Mesendoderm (in vitro differentiated cells): Measurements from ENCODE around the gene S100A13.
A peak's percentile ranks its signal among the peaks of the same experiment; 100 is the strongest.
"Not testable (repeated sequence)": the region's sequence is repeated elsewhere in the genome, so short reads cannot be mapped to it uniquely, and the experiment has no call there.

Experiments used
- DNase-seq: peaks from one replicate; pipeline ENCODE4 v3.0.0; 2013
- H2AK5ac ChIP-seq: 2 replicates; pipeline ENCODE4 v1.6.1; 2013; ENCODE audit warnings: low read length, inconsistent platforms
- H2BK120ac ChIP-seq: 2 replicates; pipeline ENCODE4 v1.6.1; 2013; ENCODE audit warnings: low read depth, mild to moderate bottlenecking, low read length, moderate library complexity, mixed read lengths
- H2BK15ac ChIP-seq: replicated peaks from 2 replicates; pipeline ENCODE4 v1.6.1; 2013; ENCODE audit warnings: low read depth, mild to moderate bottlenecking, moderate library complexity
- H2BK5ac ChIP-seq: 2 replicates; pipeline ENCODE4 v1.6.1; 2013; ENCODE audit warnings: low read length, inconsistent platforms
- H3K18ac ChIP-seq: 2 replicates; pipeline ENCODE4 v1.6.1; 2013; ENCODE audit warnings: mild to moderate bottlenecking, low read length, mixed read lengths
- H3K23ac ChIP-seq: one replicate; pipeline ENCODE4 v1.6.1; 2013; ENCODE audit warnings: low read length
- H3K27ac ChIP-seq: 2 replicates; pipeline ENCODE4 v1.5.1; 2013; ENCODE audit warnings: low read depth, mild to moderate bottlenecking, inconsistent platforms, low read length, moderate library complexity
- H3K27me3 ChIP-seq: 2 replicates; pipeline ENCODE4 v1.6.1; 2013; ENCODE audit warnings: low read length, control low read depth, mild to moderate bottlenecking, inconsistent platforms; ENCODE audit not compliant: insufficient read depth, poor library complexity
- H3K36me3 ChIP-seq: 2 replicates; pipeline ENCODE4 v1.6.1; 2013; ENCODE audit warnings: low read length, inconsistent platforms; ENCODE audit not compliant: control insufficient read depth, insufficient read depth
- H3K4ac ChIP-seq: one replicate; pipeline ENCODE4 v1.6.1; 2013; ENCODE audit warnings: low read depth, mild to moderate bottlenecking, low read length, moderate library complexity
- H3K4me1 ChIP-seq: 2 replicates; pipeline ENCODE4 v1.6.1; 2013; ENCODE audit warnings: low read depth, low read length, inconsistent platforms; ENCODE audit not compliant: control insufficient read depth
- H3K4me2 ChIP-seq: 2 replicates; pipeline ENCODE4 v1.6.1; 2013; ENCODE audit warnings: low read length
- H3K4me3 ChIP-seq: 2 replicates; pipeline ENCODE4 v1.5.1; 2013; ENCODE audit warnings: mild to moderate bottlenecking, low read length
- H3K56ac ChIP-seq: one replicate; pipeline ENCODE4 v1.6.1; 2013; ENCODE audit warnings: low read length
- H3K79me1 ChIP-seq: 2 replicates; pipeline ENCODE4 v1.6.1; 2013; ENCODE audit warnings: low read length, inconsistent platforms
- H3K79me2 ChIP-seq: 2 replicates; pipeline ENCODE4 v1.6.1; 2013; ENCODE audit warnings: mild to moderate bottlenecking, low read length; ENCODE audit not compliant: control insufficient read depth, insufficient read depth
- H3K9ac ChIP-seq: 2 replicates; pipeline ENCODE4 v1.6.1; 2013; ENCODE audit warnings: low read length, inconsistent platforms
- H4K5ac ChIP-seq: one replicate; pipeline ENCODE4 v1.6.1; 2013; ENCODE audit warnings: low read length
- H4K8ac ChIP-seq: one replicate; pipeline ENCODE4 v1.6.1; 2013; ENCODE audit warnings: low read depth, mild to moderate bottlenecking, control low read depth, low read length, moderate library complexity
- WGBS: extraction: QIAGEN DNeasy Blood & Tissue Kit; methylation state at CpG from one replicate; pipeline ENCODE4 v1.1.7; 2013; ENCODE audit warnings: low lambda C conversion rate, missing lambda C conversion rate; ENCODE audit not compliant: insufficient coverage; ENCODE audit errors: extremely low coverage; 5-methylcytosine and 5-hydroxymethylcytosine counted together

The S100A13 gene

DNA sequence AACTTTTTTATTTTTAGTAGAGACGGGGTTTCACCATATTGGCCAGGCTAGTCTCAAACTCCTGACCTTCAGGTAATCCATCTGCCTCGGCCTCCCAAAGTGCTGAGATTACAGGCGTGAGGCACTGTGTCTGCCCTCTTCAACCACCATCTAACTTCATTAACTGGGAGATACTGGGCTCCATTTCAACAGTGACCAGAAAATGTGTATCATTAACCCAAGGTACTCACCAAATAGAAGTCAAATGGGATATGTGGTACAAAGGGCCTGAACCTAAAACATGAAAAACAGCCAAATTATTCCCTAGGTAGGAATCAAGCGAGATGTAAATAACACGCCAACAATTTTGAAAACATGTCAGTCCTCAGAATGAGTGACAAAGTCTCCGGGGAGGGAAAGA lies 42.3 kb upstream of the S100A13 start:
- Histone ChIP-seq H3K27ac (no peak overlapping the region), H3K36me3 (peaks cover 15% of the 10 kb centered on the region)
- no CpG with 5 or more reads among the region's 6 CpGs for WGBS

DNA sequence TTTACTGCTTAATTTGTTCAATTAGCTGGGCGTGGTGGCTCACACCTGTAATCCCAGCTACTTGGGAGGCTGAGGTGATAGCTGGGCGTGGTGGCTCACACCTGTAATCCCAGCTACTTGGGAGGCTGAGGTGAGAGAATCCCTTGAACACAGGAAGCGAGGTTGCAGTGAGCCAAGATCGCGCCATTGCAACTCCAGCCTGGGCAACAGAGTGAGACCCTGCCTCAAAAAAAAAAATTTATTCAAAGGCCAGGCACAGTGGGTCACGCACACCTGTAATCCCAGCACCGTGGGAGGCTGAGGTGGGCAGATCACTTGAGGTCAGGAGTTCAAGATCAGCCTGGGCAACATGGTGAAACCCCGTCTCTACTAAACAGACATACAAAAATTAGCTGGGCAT lies 41.4 kb upstream of the S100A13 start:
- not testable (repeated sequence) for H3K4me1 ChIP-seq, H2AK5ac ChIP-seq, H2BK5ac ChIP-seq, DNase-seq, H3K27ac ChIP-seq, H2BK15ac ChIP-seq, H3K18ac ChIP-seq, H3K4me2 ChIP-seq, H3K23ac ChIP-seq, H4K5ac ChIP-seq, H3K79me1 ChIP-seq, H3K4ac ChIP-seq, H3K4me3 ChIP-seq, H3K9ac ChIP-seq, H3K27me3 ChIP-seq, H3K56ac ChIP-seq, H2BK120ac ChIP-seq, H4K8ac ChIP-seq
- Histone ChIP-seq H3K36me3 (peaks cover 18% of the 10 kb centered on the region), H3K79me2 (peaks cover 28% of the 10 kb centered on the region)
- WGBS, result no CpG with 5 or more reads among the region's 8 CpGs

More for the DNA sequence above, 42.3 kb upstream of the S100A13 start:
- peaks cover 8% of the 10 kb centered on the region for H3K79me1 ChIP-seq
- H2BK15ac ChIP-seq, result no peak overlapping the region
- H3K23ac ChIP-seq, result no peak overlapping the region
- no peak overlapping the region for H4K8ac ChIP-seq
- peak overlapping the region; percentile 97 for H3K4me3 ChIP-seq
- no peak overlapping the region for H3K4ac ChIP-seq
- no peaks in the 10 kb centered on the region for H3K27me3 ChIP-seq
- no peak overlapping the region for H2AK5ac ChIP-seq
- no peak overlapping the region for H2BK120ac ChIP-seq
- H3K9ac ChIP-seq, result peak overlapping the region; percentile 96
- H4K5ac ChIP-seq, result no peak overlapping the region
- no peaks in the 10 kb centered on the region for H3K4me1 ChIP-seq
- peak overlapping the region; percentile 85 for H3K56ac ChIP-seq
- peaks cover 28% of the 10 kb centered on the region for H3K79me2 ChIP-seq
- no peak for DNase-seq
- H3K4me2 ChIP-seq, result peak overlapping the region; percentile 77
- H3K18ac ChIP-seq, result no peak overlapping the region
- no peak overlapping the region for H2BK5ac ChIP-seq

DNA sequence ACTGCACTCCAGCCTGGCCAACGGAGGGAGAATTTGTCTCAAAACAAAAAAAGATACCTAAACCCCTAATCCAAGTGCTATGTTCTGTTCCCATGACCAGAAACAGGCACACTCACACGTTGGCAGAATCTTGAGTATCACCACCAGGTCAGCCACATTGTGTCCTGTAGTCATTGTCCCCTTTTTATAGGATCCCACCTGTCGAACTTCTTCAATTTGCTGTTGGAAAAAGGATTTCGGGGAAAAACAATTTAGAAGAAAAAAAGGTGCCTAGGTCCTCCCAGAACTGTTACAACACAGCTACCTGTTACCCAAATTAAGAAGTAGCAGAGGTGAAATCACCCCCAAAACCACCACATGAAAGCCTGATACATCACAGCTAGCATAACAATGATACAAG lies 40.1 kb upstream of the S100A13 start:
- Histone ChIP-seq H2BK15ac (no peak overlapping the region), H3K79me1 (peaks cover 8% of the 10 kb centered on the region), H3K4ac (no peak overlapping the region), H3K4me2 (no peak overlapping the region), H3K27me3 (no peaks in the 10 kb centered on the region), H3K4me1 (no peaks in the 10 kb centered on the region), H2BK5ac (no peak overlapping the region), H4K8ac (no peak overlapping the region), H3K79me2 (peaks cover 28% of the 10 kb centered on the region), H3K36me3 (peaks cover 22% of the 10 kb centered on the region), H3K27ac (no peak overlapping the region), H2AK5ac (no peak overlapping the region), H2BK120ac (no peak overlapping the region), H4K5ac (no peak overlapping the region), H3K4me3 (no peak overlapping the region), H3K18ac (no peak overlapping the region), H3K23ac (no peak overlapping the region), H3K56ac (no peak overlapping the region), H3K9ac (no peak overlapping the region)
- WGBS, result no CpG with 5 or more reads among the region's 4 CpGs
- no peak for DNase-seq

DNA sequence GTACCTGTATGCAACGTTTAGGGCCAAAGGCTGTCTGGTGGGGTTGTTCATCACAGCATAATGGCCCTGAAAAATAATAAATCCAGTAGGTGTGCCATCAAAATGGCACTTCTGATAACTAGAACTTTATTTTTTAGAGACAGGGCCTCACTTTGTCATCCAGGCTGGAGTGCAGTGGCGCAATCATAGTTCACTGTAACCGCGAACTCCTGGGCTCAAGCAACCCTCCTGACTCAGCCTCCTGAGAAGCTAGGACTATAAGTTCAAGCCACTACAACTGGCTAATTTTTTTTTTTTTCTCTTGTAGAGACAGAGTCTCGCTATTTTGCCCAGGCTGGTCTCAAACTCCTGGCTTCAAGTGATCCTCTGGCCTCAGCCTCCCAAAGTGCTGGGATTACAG lies 35.9 kb upstream of the S100A13 start:
- Histone ChIP-seq H4K5ac (no peak overlapping the region), H3K27me3 (no peaks in the 10 kb centered on the region), H4K8ac (no peak overlapping the region), H3K23ac (no peak overlapping the region), H3K36me3 (peaks cover 24% of the 10 kb centered on the region), H3K27ac (no peak overlapping the region), H2AK5ac (no peak overlapping the region), H2BK5ac (no peak overlapping the region), H3K79me2 (peaks cover 9% of the 10 kb centered on the region), H3K56ac (no peak overlapping the region), H3K4me2 (no peak overlapping the region), H3K9ac (no peak overlapping the region), H2BK15ac (no peak overlapping the region), H2BK120ac (no peak overlapping the region), H3K4ac (no peak overlapping the region), H3K4me1 (peaks cover 3% of the 10 kb centered on the region), H3K4me3 (no peak overlapping the region), H3K79me1 (peaks cover 8% of the 10 kb centered on the region), H3K18ac (no peak overlapping the region)
- DNase-seq, result no peak
- WGBS, result no CpG with 5 or more reads among the region's 5 CpGs

DNA sequence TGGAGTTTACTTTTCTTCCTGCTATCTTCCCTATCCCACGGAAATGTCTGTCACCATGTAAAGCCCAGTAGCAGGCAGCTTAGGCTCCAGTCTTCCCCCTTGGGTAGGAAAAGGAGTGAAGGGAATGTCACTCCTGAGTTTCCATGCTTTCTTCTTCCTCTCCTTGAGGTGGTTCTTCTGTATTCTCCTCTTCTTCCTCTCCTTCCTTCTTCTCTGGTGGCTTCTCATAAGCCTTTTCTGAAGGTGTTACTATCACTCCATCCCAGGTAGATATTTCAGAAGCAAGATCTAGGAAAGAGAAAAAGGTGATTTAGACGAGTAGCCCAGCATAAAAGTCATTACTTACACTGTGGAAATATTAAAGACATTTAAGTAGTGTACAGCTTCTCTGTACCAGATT lies 35.0 kb upstream of the S100A13 start:
- Histone ChIP-seq H3K4ac (no peak overlapping the region), H2BK5ac (no peak overlapping the region), H3K79me1 (peaks cover 6% of the 10 kb centered on the region), H3K4me3 (no peak overlapping the region), H3K36me3 (peaks cover 20% of the 10 kb centered on the region), H3K27me3 (no peaks in the 10 kb centered on the region), H3K18ac (no peak overlapping the region), H3K4me2 (no peak overlapping the region), H4K8ac (no peak overlapping the region), H2BK15ac (no peak overlapping the region), H4K5ac (no peak overlapping the region), H3K27ac (no peak overlapping the region), H3K4me1 (peaks cover 3% of the 10 kb centered on the region), H2BK120ac (no peak overlapping the region), H3K79me2 (peaks cover 5% of the 10 kb centered on the region), H3K56ac (no peak overlapping the region), H3K23ac (no peak overlapping the region), H3K9ac (no peak overlapping the region), H2AK5ac (no peak overlapping the region)
- WGBS, result no CpG with 5 or more reads among the region's 2 CpGs
- DNase-seq, result no peak

DNA sequence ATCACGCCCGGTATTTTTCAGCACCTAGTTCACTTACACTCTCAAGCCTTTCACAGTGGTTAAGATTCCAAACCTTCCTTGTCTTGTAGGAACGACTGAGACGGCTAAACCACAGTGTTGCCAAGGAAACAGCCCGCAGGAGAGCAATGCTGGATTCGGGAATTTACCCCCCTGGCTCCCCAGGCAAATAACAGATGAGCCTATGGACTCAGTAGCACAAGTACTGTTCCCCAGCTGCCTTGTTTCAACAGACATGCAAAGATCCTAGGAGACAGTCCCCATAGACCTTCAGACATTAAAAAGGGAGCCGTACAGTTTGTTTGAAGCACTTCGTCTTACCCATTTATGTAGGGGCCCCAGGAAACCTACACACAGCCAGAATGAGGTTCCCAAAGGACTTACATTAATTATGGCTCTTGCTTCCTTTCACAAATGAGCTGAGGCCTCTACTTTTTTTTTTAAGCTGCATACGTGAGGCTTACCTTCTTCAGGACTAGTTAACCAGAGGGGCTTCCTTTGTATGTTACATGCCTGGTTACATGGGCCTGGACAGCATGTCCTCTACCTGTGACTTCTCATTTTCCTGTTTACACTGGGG lies 33.9 kb upstream of the S100A13 start:
- Histone ChIP-seq H3K4me2 (no peak overlapping the region), H3K27ac (no peak overlapping the region), H2BK5ac (no peak overlapping the region), H2BK15ac (no peak overlapping the region), H2AK5ac (no peak overlapping the region), H4K5ac (no peak overlapping the region), H3K23ac (no peak overlapping the region), H3K79me2 (peaks cover 4% of the 10 kb centered on the region), H3K4me3 (no peak overlapping the region), H2BK120ac (no peak overlapping the region), H3K56ac (no peak overlapping the region), H3K9ac (no peak overlapping the region), H3K4me1 (peaks cover 3% of the 10 kb centered on the region), H3K18ac (no peak overlapping the region), H3K36me3 (peaks cover 17% of the 10 kb centered on the region), H4K8ac (no peak overlapping the region), H3K4ac (no peak overlapping the region), H3K79me1 (peaks cover 4% of the 10 kb centered on the region), H3K27me3 (no peaks in the 10 kb centered on the region)
- no CpG with 5 or more reads among the region's 9 CpGs for WGBS
- peak; percentile 53 for DNase-seq
